ENCODE results near the gene PLXNA1.

The PLXNA1 gene

DNA sequence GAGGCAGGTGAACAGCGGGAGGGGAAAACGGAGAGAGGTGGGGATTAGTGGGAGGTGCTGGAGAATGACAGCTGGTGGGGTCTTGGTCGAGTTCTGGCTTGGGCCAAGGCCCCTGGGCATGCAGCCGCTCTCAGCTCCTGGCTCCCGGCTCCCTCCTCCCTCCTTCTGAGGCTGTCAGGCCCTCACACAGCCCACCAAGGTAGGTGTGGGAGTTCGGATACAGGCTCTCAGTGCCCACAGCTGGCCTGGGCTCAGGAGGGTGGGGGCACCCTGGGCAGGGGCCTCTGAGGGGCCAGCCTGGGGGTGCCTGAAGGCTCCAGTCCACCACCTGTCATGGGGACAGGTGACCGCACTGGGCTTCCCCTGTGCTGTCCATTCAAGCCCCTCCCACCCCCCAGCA, 39.9 kb downstream of the PLXNA1 start:
- H2AFZ ChIP-seq (ENCODE audit: low read length, unreplicated experiment) = no peak overlapping the region
- no peak overlapping the region for H3K27ac ChIP-seq (ENCODE audit: low read depth, low read length)
- peaks cover 15% of the 10 kb centered on the region for H3K4me1 ChIP-seq (ENCODE audit: control insufficient read depth, insufficient read depth, low read length, unreplicated experiment)
- H3K36me3 ChIP-seq (ENCODE audit: insufficient read depth, low read length) = no peaks in the 10 kb centered on the region
- no peaks in the 10 kb centered on the region for H3K27me3 ChIP-seq (ENCODE audit: insufficient read depth, low read length)
- H3K79me2 ChIP-seq (ENCODE audit: control insufficient read depth, insufficient read depth, low read length, unreplicated experiment) = no peaks in the 10 kb centered on the region
- no peak overlapping the region for H3K4me3 ChIP-seq (ENCODE audit: low read depth, low read length)

GRCh38 chr3:127025456-127025855, 42.5 kb downstream of the PLXNA1 start:
- H2AFZ ChIP-seq (ENCODE audit: low read length, unreplicated experiment) = no peak overlapping the region
- no peaks in the 10 kb centered on the region for H3K79me2 ChIP-seq (ENCODE audit: control insufficient read depth, insufficient read depth, low read length, unreplicated experiment)
- no peaks in the 10 kb centered on the region; the same call in 1 of the 2 replicates for H3K36me3 ChIP-seq (ENCODE audit: insufficient read depth, low read length)
- H3K4me3 ChIP-seq (ENCODE audit: low read depth, low read length) = no peak overlapping the region
- H3K27ac ChIP-seq (ENCODE audit: low read depth, low read length) = no peak overlapping the region
- H3K4me1 ChIP-seq (ENCODE audit: control insufficient read depth, insufficient read depth, low read length, unreplicated experiment) = no peaks in the 10 kb centered on the region
- H3K27me3 ChIP-seq (ENCODE audit: insufficient read depth, low read length) = no peaks in the 10 kb centered on the region

GRCh38 chr3:127026036-127026435, 43.1 kb downstream of the PLXNA1 start:
- Histone ChIP-seq H3K27me3 (ENCODE audit: insufficient read depth, low read length) (no peaks in the 10 kb centered on the region), H3K4me3 (ENCODE audit: low read depth, low read length) (no peak overlapping the region), H2AFZ (ENCODE audit: low read length, unreplicated experiment) (no peak overlapping the region), H3K36me3 (ENCODE audit: insufficient read depth, low read length) (no peaks in the 10 kb centered on the region; the same call in 1 of the 2 replicates), H3K27ac (ENCODE audit: low read depth, low read length) (no peak overlapping the region), H3K4me1 (ENCODE audit: control insufficient read depth, insufficient read depth, low read length, unreplicated experiment) (no peaks in the 10 kb centered on the region), H3K79me2 (ENCODE audit: control insufficient read depth, insufficient read depth, low read length, unreplicated experiment) (no peaks in the 10 kb centered on the region)

GRCh38 chr3:127026661-127027060, 43.7 kb downstream of the PLXNA1 start:
- Histone ChIP-seq H3K4me1 (ENCODE audit: control insufficient read depth, insufficient read depth, low read length, unreplicated experiment) (no peaks in the 10 kb centered on the region), H2AFZ (ENCODE audit: low read length, unreplicated experiment) (no peak overlapping the region), H3K36me3 (ENCODE audit: insufficient read depth, low read length) (no peaks in the 10 kb centered on the region; the same call in 1 of the 2 replicates), H3K79me2 (ENCODE audit: control insufficient read depth, insufficient read depth, low read length, unreplicated experiment) (no peaks in the 10 kb centered on the region), H3K27me3 (ENCODE audit: insufficient read depth, low read length) (no peaks in the 10 kb centered on the region), H3K4me3 (ENCODE audit: low read depth, low read length) (no peak overlapping the region), H3K27ac (ENCODE audit: low read depth, low read length) (no peak overlapping the region)

DNA sequence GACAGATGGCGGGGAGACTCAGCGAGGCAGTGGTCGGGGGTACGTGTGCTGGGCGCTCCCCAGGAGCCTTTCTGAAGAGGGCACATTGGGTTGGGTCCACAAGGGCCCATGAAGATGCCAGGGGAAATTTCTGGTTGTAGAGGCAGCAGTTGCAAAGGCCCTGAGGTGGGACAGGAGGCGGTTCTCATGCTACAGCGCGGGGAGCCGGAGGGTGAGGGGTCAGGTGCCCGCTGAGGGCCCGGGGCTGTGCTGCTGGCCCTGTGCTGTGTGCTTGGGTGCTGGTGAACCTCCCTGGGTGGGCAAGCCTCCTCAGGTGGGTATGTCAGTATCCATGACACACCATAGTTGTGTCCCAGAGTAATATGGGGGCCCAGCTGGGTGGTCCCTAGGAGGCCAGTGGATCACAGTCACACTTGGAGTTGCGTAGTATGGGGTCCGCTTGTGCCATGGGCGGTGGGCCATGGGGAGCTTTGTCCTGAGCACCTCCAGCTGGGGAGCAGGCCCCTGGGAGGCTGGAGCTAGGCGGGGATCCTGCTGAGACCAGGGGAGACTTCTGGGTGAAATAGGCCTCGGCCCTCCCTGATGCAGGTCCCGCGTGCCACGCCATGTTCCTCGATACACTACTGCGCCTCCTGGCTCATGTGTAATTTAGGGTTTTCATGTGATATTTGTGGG, 44.3 kb downstream of the PLXNA1 start:
- Histone ChIP-seq H3K27ac (ENCODE audit: low read depth, low read length) (no peak overlapping the region), H3K4me1 (ENCODE audit: control insufficient read depth, insufficient read depth, low read length, unreplicated experiment) (no peaks in the 10 kb centered on the region), H3K4me3 (ENCODE audit: low read depth, low read length) (no peak overlapping the region), H3K79me2 (ENCODE audit: control insufficient read depth, insufficient read depth, low read length, unreplicated experiment) (no peaks in the 10 kb centered on the region), H3K36me3 (ENCODE audit: insufficient read depth, low read length) (no peaks in the 10 kb centered on the region; the same call in 1 of the 2 replicates), H2AFZ (ENCODE audit: low read length, unreplicated experiment) (no peak overlapping the region), H3K27me3 (ENCODE audit: insufficient read depth, low read length) (no peaks in the 10 kb centered on the region)

DNA sequence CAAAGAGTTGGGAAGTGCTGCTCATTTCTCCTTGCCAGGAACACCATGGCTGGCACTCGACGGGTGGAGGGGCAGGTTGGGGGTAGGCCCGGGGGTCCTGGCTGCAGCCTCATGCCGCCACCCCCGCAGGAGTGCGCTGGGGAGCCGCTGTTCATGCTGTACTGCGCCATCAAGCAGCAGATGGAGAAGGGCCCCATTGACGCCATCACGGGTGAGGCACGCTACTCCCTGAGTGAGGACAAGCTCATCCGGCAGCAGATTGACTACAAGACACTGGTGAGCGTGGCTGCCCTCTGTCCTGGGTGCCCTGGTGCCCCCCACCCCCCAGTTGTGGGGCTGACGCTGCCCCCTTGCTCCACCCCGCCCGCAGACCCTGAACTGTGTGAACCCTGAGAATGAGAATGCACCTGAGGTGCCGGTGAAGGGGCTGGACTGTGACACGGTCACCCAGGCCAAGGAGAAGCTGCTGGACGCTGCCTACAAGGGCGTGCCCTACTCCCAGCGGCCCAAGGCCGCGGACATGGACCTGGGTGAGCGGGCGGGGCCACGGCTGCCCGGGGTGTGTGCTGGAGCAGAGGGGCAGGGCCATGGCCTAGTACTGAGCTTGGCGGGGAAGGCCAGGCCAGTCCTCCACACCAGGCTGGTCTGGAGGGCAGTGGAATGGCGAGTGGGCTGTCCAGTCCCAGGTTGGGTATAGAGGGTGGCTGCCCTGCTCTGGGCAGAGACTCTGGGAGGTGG, 45.1 kb downstream of the PLXNA1 start:
- no peak overlapping the region for H3K27ac ChIP-seq (ENCODE audit: low read depth, low read length)

GRCh38 chr3:127028781-127029657, 46.1 kb downstream of the PLXNA1 start:
- H3K27me3 ChIP-seq (ENCODE audit: insufficient read depth, low read length) = no peaks in the 10 kb centered on the region
- H3K79me2 ChIP-seq (ENCODE audit: control insufficient read depth, insufficient read depth, low read length, unreplicated experiment) = no peaks in the 10 kb centered on the region
- no peak overlapping the region for H2AFZ ChIP-seq (ENCODE audit: low read length, unreplicated experiment)
- no peak overlapping the region for H3K27ac ChIP-seq (ENCODE audit: low read depth, low read length)
- H3K36me3 ChIP-seq (ENCODE audit: insufficient read depth, low read length) = no peaks in the 10 kb centered on the region; the same call in 1 of the 2 replicates
- H3K4me3 ChIP-seq (ENCODE audit: low read depth, low read length) = no peak overlapping the region
- H3K4me1 ChIP-seq (ENCODE audit: control insufficient read depth, insufficient read depth, low read length, unreplicated experiment) = no peaks in the 10 kb centered on the region

More for the DNA sequence above, 45.1 kb downstream of the PLXNA1 start:
- Histone ChIP-seq H3K79me2 (ENCODE audit: control insufficient read depth, insufficient read depth, low read length, unreplicated experiment) (no peaks in the 10 kb centered on the region), H3K36me3 (ENCODE audit: insufficient read depth, low read length) (no peaks in the 10 kb centered on the region; the same call in 1 of the 2 replicates), H3K27me3 (ENCODE audit: insufficient read depth, low read length) (no peaks in the 10 kb centered on the region), H2AFZ (ENCODE audit: low read length, unreplicated experiment) (no peak overlapping the region), H3K4me1 (ENCODE audit: control insufficient read depth, insufficient read depth, low read length, unreplicated experiment) (no peaks in the 10 kb centered on the region), H3K4me3 (ENCODE audit: low read depth, low read length) (no peak overlapping the region)

DNA sequence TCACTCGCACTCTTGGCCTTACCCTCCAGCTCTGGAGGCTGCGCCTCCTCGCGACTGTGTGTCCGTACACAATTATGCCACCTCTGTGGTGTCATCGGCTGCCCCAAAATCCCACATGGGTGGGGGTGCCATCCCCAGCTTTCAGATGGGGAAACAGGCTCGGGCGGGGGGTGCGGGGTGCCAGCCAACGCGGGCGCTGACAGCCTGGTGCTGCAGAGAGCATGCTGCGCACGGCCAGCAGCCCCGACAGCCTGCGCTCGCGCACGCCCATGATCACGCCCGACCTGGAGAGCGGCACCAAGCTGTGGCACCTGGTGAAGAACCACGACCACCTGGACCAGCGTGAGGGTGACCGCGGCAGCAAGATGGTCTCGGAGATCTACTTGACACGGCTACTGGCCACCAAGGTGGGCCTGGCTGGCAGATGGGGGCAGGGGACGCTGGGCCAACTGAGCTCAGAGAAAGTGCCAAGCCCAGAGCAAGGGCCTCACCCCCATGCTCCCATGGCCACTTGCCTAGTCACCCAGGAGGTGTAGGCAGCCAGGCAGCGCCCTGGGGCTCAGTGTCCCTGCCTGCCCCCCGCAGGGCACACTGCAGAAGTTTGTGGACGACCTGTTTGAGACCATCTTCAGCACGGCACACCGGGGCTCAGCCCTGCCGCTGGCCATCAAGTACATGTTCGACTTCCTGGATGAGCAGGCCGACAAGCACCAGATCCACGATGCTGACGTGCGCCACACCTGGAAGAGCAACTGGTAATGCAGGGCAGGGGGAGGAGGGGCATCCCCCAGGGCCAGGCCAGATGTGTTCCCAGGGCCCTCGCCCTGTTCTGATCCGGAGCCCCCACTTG, 47.0 kb downstream of the PLXNA1 start:
- Histone ChIP-seq H3K27ac (ENCODE audit: low read depth, low read length) (no peak overlapping the region), H3K4me3 (ENCODE audit: low read depth, low read length) (no peak overlapping the region), H3K4me1 (ENCODE audit: control insufficient read depth, insufficient read depth, low read length, unreplicated experiment) (no peaks in the 10 kb centered on the region), H3K36me3 (ENCODE audit: insufficient read depth, low read length) (no peaks in the 10 kb centered on the region; the same call in 1 of the 2 replicates), H3K79me2 (ENCODE audit: control insufficient read depth, insufficient read depth, low read length, unreplicated experiment) (no peaks in the 10 kb centered on the region), H2AFZ (ENCODE audit: low read length, unreplicated experiment) (no peak overlapping the region), H3K27me3 (ENCODE audit: insufficient read depth, low read length) (no peaks in the 10 kb centered on the region)

DNA sequence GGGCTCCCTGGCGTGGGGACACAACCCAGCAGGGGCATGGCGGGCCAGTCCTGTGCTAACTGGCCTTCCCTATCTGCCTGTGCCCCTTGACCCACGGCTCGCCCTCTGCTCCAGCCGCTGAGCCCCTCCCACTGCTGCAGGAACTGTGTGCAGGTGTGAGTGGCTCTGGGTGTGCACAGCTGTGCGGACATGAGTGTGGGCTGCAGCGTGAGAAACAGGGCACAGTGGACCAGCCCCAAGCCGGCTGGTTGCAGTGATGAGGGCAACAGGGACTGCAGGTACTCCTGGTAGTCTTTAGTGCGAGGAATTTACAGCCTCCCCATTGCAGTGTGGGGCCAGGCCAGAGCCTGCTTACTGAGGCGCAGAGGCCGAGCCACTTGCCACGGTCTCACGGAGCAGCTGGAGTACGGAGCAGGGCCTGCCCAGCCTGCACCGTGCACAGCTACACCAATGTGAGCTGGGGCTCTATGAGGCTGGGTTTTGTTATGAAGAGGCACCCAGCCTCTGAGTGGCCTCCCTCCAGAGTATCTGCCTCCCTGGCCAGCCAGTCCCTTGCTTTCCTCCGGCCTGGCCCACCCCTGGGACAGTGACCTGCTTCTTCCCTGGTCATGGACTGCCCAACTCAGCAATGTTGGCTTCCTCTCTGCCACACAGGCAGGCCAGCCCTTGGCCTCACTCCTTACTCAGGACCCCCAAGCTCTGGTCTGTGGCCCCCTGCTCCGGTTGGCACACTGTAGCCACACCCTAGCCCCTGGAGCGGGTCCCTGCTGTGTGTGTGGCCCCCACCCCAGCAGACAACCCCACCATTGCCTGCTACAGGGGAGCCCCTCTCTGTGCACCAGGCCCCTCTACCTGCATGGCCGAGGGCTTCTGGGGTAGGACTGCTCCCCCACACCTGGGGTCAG, 47.8 kb downstream of the PLXNA1 start:
- H3K27me3 ChIP-seq (ENCODE audit: insufficient read depth, low read length) = no peaks in the 10 kb centered on the region
- H3K36me3 ChIP-seq (ENCODE audit: insufficient read depth, low read length) = no peaks in the 10 kb centered on the region; the same call in 1 of the 2 replicates
- peaks cover 7% of the 10 kb centered on the region for H3K4me1 ChIP-seq (ENCODE audit: control insufficient read depth, insufficient read depth, low read length, unreplicated experiment)
- H3K27ac ChIP-seq (ENCODE audit: low read depth, low read length) = no peak overlapping the region
- no peaks in the 10 kb centered on the region for H3K79me2 ChIP-seq (ENCODE audit: control insufficient read depth, insufficient read depth, low read length, unreplicated experiment)
- H2AFZ ChIP-seq (ENCODE audit: low read length, unreplicated experiment) = no peak overlapping the region
- no peak overlapping the region for H3K4me3 ChIP-seq (ENCODE audit: low read depth, low read length)

All from ACC112 (cell line).